NCI-H82 treated with DMSO at 0.1 percent for 48 hours (cell line): ENCODE measurements around the gene SLC12A3.

Source experiments
- DNase-seq: peaks from one replicate; lab custom pipeline; 2025; ENCODE audit not compliant: unreplicated experiment; lab: John Stamatoyannopoulos, UW

SLC12A3 gene

DNA sequence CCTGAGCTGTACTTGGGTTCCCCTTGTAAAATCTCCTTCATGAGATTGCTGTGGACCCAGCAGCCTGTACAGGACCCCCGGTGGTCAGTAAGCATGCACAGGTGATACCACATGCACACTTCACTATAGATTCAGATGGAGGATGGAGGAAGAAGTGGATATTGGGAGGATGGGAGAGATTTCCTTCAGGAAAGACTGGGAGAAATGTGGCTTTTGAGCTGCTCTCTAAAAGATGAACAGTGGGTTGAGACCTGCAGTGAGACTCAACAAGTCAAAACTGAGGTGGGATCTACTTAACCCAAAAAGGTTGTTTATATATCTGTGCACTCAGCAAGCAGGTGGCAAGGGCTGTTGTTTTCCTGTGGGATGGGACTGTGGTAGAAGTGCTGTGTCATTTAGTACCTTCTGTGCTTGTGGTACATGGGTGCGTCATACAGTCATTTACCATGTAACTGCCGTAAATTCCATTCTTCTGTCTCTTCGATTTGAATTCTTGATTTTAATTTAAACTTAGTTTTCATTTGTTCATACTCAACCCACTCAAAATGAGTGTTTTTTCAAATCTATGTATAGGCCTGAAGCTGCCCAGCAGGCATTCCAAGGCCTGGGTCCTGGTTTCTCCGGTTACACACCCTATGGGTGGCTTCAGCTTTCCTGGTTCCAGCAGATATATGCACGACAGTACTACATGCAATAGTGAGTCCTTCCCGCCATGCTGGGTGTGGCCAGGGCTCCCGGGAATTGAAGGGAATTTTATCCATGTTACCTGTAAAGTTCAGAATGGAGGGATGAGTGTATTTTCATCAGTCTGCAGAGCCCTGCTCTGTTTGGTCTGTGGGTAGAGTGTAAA, 73.9 kb downstream of the SLC12A3 start:
- DNase-seq = no peak

DNA sequence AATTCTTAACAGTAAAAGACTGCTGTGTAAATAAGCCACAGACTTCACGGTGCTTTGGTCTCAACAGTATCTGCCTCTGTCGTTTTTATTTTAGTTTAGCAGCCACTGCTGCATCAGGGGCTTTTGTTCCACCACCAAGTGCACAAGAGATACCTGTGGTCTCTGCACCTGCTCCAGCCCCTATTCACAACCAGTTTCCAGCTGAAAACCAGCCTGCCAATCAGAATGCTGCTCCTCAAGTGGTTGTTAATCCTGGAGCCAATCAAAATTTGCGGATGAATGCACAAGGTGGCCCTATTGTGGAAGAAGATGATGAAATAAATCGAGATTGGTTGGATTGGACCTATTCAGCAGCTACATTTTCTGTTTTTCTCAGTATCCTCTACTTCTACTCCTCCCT, 74.8 kb downstream of the SLC12A3 start:
- no peak for DNase-seq

DNA sequence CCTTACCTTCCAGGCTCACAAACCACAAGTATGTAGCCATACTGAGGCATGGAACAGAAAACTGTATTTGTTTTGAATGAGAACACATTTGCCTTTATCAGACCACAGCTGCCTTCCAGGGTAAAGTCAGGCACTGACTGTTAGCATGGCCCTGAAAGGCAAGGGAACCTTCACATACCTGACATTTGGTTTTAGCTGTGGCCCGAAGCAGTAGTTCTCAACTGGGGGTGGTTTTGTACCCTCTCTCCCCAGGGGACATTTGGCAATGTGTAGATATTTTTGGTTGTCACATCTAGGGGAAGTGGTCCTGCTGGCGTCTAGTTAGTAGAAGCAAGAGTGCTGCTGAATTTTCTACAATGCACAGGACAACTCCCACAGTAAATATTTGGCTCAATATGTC, 76.1 kb downstream of the SLC12A3 start:
- no peak for DNase-seq

DNA sequence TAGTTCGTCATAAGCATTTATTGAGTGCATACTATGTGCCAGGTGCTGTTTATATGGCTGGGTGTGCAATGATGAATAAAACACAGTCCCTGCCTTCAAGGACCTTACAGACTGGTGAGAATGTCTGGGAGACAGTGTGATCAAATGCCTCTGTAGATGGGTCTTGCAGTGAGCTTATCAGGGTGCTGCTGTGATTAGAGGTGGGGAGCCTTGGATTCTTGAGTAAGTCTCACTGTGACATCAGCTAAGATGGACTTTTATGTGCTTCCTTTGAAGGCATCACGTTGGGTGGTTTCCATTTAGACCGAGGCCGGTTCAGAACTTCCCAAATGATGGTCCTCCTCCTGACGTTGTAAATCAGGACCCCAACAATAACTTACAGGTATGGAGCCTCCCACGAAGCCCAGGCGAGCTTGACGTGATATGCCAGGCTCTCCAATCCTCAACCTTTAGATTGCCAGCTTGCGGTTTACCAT, 76.9 kb downstream of the SLC12A3 start:
- no peak for DNase-seq

DNA sequence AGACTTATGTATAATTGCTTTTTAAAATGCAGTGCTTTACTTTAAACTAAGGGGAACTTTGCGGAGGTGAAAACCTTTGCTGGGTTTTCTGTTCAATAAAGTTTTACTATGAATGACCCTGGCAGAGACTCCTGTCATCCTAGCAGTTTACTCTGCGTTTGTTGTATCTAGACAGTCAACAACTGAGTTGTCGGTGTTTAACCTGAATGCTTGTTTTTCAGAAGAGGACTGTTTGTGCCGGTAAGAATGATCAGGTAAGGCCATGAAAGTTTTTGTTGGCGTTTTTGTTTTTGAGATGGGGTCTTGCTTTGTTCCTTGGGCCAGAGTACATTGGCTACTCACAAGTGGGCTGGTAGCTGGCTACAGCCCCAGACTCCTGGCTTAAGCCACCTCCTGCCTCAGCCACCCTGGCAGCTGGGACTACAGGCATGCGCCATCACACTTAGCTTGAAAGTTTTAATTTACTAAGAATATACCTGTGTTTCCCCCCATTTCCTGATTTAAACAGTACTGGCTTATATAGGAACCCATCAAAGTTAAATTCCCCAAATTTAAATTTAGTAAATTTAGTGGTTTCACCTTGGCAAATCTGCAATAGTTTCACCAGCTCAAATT, 78.9 kb downstream of the SLC12A3 start:
- DNase-seq = no peak

DNA sequence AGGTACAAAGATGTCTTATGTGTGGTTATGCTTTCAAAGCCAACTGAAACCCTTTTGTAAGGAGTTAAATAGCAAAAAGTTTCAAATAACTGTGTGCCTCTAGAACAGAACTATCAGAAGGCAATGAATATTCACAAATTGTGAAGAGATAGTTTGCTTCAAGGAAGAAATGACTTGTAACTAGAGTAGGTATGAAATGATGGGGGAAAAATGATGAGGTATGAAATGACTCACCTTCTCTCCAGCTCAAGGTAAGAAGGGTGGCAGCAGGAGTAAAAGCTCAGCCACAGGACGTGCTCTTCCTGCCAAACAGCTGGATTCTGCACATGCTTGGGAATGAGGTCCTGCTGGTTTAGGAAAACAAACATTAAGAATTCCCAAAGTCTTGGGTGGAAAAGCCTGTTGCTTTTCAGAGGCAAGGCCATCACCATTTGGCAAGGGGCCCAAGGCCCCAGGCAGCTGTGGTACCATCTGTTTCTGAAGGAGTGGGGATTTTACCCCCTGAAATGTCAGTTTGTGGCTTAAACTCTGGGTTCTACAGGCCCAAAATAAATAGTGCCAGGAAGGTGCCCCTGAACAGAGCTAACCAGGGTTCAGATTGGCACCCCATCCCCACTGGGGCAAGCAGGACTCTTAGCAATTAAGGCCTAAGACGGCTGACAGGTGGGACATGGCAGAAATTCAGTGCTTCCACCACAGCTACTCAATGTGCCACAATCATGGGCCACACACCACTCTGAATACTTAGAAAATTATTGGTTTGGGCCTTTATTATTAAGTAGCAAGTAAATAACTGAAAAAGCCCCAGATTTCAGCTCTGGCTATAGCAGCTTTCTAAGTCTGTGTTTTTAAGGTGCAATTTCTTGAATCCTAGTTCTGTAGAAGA, 80.2 kb downstream of the SLC12A3 start:
- DNase-seq = no peak

DNA sequence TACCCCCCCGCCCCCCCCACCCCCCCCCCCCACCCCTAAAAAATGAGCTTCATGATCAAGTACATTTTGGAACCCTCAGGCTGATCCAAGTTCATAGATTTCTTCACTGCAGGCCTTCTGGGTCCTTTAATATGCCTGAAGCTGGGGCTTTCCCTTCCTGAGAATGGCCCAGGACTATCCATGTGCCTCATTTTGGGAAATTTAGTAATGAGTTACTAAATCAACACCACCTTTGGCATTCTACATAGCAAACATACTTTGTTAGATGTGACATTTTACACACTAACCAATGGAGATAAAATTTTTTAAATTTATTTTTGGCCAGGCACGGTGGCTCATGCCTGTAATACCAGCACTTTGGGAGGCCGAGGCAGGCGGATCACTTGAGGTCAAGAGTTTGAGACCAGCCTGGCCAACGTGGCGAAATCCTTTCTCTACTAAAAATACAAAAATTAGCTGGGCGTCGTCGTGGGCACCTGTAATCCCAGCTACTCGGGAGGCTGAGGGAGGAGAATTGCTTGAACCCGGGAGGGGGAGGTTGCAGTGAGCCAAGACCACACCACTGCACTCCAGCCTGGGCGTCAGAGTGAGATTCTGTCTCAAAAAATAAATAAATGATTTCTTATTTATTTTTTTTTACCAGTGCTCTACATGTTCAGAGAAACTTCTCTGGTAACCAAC, 81.0 kb downstream of the SLC12A3 start:
- no peak for DNase-seq

DNA sequence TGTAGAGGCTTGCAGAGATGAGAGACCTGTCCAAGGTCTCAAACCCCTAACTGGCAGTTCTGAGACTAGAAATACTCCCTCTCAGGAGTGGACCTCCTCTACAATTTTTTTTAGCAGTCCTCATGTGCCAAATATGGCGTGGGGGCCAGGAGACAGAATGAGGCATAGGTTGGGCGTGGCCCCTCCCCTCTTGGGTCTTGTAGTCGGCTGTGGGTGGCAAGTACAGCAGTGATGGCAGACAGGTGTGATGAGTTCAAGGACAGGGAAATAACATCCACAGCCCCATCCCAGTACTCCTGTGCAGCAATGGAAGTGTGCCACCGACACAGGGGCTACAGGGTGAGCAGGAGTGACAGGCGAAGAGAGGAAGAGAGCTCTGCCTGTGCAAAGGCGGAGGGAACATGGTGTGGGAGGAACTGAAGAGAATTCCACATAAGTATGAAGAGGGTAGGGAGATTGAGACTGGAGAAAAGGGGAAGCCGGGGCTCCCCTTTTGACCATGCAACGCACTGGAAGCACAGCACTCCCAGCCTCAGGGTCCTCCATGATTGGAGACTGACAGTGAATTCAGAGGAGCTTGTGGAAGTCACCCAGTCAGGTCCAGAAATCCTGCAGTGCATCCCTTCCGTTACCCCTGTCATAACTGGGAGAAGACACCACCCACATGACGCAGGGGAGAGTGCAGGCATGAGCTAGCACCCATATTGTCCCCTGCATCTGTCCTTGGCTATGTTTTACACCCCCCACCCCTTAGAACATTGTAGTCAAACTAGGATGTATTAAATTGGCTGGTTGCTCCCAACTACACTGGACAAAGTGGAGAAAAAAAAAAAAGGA, 82.0 kb downstream of the SLC12A3 start:
- no peak for DNase-seq

DNA sequence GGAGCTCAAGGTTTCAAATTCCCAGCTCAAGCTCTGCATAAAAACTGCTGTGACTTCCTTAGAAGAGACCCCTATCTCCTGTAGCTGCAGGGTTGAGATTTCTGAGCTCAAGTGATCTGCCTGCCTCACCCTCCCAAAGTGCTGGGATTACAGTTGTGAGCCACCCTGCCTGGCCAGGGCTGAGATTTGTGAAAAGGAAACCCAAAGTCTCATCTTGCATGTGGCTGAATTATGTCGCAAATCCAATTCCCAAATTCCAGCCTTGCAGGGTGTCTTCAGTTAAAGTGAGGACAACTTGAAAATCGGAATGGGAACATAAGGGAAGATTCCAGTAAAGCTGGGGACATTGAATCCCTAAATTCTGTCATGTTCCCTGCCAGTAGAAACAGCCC, 82.6 kb downstream of the SLC12A3 start:
- DNase-seq = no peak

DNA sequence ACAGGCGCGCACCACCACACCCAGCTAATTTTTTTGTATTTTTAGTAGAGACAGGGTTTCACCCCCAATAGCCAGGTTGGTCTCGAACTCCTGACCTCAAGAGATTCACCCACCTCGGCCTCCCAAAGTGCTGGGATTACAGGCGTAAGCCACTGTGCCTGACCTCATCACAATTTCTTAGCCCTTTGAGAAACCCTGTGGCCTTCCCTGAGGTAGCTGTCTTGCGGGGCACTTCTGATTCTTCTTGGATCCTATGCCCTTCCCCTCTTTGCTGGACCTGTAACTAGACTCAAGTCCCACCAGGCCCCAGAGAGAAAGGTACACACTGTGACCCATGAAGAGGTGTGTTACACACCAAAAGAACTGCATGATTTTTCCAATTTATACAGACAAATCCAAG, 83.2 kb downstream of the SLC12A3 start:
- DNase-seq = no peak

DNA sequence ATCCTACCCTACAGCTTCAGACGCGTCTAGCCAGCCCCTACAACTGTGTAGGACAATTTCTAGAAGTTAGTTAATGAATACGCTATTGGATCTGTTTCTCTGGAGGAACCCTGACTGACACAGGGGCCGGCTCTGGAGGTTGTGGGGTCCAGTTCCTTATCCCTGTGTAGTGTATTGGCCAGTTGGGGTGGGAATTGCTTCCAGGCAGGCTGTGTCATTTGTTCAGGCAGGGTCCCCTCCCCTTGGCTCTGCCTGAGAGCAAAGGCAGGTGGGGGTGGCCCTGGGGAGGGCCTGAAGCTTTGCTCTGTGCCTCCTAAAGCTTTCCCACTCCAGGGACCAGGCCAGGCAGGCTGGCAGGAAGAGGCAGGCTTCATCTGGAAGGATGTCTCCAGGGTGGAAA, 85.0 kb downstream of the SLC12A3 start:
- no peak for DNase-seq

DNA sequence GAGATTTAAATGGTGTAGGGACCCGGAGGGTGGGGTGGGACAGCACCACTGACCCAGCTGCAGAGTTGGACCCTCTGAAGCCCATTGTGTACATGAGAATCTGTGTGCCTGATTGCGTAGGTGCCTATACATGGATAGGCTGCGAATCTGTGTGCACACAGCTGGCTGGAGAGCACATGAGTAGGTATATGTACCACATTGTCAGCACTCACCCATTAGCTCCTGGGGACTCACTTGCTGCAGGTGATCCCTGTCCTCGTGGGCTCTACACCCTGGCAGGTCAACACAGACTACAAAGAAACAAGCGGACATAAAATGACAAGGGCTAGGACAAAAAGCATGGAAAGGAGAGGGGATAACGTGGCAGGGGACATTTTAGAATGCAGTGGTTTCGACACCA, 85.4 kb downstream of the SLC12A3 start:
- no peak for DNase-seq

DNA sequence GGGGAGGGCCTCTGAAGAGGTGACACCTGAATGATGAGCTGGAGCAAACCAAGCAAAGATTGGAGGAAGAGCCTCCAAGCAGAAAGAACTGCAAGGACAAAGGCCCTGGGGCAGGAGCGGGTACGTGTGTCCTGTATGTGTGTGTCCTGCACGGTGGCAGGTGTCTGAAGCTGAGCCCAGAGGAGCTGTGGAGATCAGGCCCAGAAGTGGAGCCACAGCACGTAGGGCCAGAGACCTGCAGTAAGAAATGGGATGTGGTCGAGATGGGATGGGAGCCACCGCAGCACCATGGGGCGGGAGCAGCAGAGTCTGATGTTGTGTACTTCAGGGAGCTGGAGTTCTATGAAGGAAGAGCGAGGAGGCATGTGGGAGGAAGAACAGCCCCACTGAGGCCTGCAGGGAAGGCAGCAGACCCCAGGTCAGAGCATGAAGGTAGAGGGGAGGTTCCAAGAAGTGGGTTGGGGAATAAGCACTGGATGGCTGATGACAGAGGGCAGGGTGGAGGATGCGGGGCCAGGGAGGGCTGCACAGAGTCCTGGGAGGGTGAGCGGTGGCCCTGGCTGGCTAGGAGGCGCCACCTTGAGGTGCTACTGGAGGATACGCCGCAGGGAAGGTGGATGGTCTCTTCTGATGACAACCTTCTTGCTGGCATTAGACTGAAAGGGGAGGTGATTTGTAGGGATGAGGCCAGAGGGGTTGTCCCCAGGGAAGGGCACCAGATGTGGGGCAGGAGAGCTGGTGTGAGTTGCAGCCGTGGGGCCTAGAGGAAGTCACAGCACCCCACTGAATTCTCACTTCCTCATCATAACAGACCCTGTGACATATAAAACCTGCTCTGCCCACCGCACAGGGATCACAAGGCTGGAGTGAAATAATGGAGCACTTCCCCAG, 86.1 kb downstream of the SLC12A3 start:
- DNase-seq = peak; percentile 16

DNA sequence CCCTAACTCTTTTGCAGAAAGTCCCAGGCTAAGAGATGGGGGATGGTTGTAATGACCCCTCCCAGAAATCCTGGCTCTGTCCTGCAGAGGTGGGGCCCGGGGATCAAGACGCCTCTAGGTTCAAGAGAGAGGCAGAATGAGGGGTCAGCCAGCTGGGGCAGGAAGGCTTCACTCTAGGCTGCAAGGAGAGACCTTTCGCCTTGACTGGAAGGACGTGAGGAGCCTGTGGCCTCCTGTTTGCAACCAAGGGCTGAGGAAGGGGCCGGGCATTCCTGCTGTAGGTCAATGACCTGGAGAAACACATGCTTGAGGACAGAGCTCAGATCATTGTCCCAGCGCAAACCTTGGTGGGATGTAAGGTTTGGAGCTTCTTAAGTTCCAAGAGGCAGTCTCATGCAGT, 88.0 kb downstream of the SLC12A3 start:
- no peak for DNase-seq

DNA sequence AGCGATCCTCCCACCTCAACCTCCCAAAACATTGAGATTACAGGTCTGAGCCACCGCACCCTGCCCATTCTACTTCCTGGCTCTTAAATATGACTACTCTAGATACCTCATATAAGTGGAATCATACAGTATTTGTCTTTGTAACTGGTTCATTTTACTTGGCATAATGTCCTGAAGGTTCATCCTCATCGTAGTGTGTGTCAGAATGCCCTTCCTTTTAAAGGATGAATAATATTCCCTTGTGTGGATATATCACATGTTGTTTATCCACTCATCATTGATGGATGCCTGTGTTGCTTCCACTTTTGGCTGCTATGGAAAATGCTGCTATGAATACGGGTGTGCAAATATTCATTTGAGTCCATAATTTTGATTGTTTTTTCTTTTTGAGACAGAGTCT, 91.1 kb downstream of the SLC12A3 start:
- no peak for DNase-seq

DNA sequence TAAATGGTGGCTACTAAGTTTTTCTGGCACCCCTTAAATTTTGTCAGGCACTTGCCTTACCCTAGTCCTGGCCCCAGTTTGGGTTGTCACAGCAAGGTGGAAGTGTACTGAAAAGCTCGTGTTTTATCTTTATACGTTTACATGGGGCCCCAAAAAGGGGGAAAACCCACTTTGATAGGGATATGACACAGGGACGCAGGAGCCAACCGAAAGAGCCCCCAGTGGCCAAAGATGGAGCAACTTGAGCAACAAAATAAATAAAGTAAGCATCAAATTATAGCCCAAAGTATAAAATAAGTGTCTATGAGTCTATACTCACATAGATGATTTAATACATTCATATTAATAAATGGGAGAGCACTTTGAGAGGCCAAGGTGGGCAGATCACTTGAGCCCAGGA, 91.7 kb downstream of the SLC12A3 start:
- no peak for DNase-seq

DNA sequence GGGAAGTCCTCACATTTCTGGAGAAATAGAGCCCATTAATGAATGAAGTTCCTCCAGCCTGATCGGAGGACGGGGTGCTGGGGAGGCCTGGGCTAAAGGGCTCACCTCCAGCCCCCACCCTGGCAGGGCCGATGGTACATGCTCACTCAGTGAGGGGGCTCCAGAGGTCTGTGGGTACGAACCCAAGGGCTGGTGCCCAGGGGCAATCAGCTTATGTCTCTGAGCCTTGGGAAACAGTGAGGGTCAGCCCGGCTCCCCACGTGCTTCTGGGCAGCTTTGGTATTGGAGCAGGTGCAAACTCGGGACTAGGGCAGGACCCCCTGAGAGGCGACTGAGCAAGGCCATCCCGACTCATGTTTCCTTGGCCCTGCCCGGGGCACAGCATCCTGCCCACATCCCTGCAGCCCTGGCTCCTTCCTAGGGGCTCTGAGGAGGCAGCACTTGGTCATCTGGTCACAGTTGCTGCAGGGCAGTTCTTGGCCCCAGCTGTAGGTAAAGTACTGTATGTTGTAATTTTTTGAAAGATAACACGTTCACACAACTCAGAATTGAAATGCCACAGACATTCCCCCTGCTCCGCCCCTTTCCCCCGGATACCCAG, 95.8 kb downstream of the SLC12A3 start:
- no peak for DNase-seq

DNA sequence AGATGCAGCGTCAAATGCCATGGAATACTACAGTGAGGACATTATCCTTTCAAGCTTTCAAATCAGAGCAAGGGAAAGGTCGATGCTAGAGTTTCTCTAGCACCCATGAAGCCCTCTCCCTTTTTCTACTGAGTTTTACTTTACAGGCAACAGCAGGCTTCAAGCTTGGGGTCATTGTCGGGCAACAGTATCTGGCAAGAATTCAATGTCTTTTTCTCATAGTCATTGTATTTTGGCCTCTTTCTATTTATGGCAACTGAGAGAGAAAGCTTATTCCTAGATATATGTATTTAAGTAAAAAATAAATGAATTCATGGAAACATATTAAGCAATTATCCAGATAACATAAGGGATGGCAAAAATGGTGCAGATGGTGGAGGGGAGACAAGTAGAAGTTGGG, 96.4 kb downstream of the SLC12A3 start:
- DNase-seq = no peak

DNA sequence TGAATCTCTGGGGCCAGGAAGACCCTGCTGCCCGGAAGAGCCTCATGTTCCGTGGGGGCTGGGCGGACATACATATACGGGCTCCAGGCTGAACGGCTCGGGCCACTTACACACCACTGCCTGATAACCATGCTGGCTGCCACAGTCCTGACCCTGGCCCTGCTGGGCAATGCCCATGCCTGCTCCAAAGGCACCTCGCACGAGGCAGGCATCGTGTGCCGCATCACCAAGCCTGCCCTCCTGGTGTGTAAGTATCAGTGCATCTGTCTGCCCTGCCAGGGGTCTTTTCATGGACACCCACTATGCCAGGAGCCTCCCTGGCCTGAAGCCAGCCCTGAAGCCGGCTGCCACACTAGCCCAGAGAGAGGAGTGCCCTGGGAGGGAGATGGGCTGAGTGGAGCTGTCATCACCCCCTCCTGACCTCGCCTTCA, 96.9 kb downstream of the SLC12A3 start, which contains the start of gene CETP:
Gene CETP (plus strand): TSS at position 100 of the 431 bp plus-strand sequence. CDS start 30 bp downstream, at position 130.
- DNase-seq = no peak
